DOHH2 (cell line): Measurements from ENCODE around the gene HIVEP2.

Experiments used
- EZH2phosphoT487 ChIP-seq: fragments of 200-600 bp; sonication (generic); IDR thresholded peaks from 2 replicates; pipeline ENCODE4 v1.6.1; 2017; ENCODE audit warnings: borderline replicate concordance, mild to moderate bottlenecking, antibody characterized with exemption, low read length, moderate library complexity, mixed read lengths
- TF ChIP-seq, protein P1 (sequence below): fragments of 200-600 bp; sonication (generic); IDR thresholded peaks from one replicate; pipeline ENCODE4 v1.5.1; 2014; ENCODE audit warnings: antibody characterized with exemption, mild to moderate bottlenecking, low read depth, low read length; ENCODE audit not compliant: poor library complexity, severe bottlenecking

GRCh38 chr6:142945049-142945445, at the start of gene HIVEP2:
- TF ChIP-seq, protein P1, sequence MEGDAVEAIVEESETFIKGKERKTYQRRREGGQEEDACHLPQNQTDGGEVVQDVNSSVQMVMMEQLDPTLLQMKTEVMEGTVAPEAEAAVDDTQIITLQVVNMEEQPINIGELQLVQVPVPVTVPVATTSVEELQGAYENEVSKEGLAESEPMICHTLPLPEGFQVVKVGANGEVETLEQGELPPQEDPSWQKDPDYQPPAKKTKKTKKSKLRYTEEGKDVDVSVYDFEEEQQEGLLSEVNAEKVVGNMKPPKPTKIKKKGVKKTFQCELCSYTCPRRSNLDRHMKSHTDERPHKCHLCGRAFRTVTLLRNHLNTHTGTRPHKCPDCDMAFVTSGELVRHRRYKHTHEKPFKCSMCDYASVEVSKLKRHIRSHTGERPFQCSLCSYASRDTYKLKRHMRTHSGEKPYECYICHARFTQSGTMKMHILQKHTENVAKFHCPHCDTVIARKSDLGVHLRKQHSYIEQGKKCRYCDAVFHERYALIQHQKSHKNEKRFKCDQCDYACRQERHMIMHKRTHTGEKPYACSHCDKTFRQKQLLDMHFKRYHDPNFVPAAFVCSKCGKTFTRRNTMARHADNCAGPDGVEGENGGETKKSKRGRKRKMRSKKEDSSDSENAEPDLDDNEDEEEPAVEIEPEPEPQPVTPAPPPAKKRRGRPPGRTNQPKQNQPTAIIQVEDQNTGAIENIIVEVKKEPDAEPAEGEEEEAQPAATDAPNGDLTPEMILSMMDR: no peak
- no peak for TF ChIP-seq EZH2phosphoT487
